AG08395 (cell line): ENCODE measurements around the gene OR10P1.
A peak's percentile ranks its signal among the peaks of the same experiment; 100 is the strongest.

Source experiments
- DNase-seq: peaks from one replicate; pipeline ENCODE4 v3.0.0; 2012; ENCODE audit warnings: mixed read lengths, low spot score

Gene OR10P1

GRCh38 chr12:55652352-55652751, 15.7 kb downstream of the OR10P1 start:
- DNase-seq: no peak

GRCh38 chr12:55653031-55653430, 16.3 kb downstream of the OR10P1 start:
- no peak for DNase-seq

- DNase-seq: no peak
These were observed 18.0 kb downstream of the OR10P1 start for GRCh38 chr12:55654511-55655214.

- DNase-seq: no peak
These were observed 20.5 kb downstream of the OR10P1 start for GRCh38 chr12:55657212-55657611.

- DNase-seq: no peak
These were observed 21.5 kb downstream of the OR10P1 start for GRCh38 chr12:55658212-55658611.

- DNase-seq: no peak
These were observed 22.1 kb downstream of the OR10P1 start for GRCh38 chr12:55658635-55659391.

GRCh38 chr12:55659486-55660385, 23.0 kb downstream of the OR10P1 start:
- DNase-seq: no peak

GRCh38 chr12:55663391-55663790, 26.7 kb downstream of the OR10P1 start:
- no peak for DNase-seq

GRCh38 chr12:55664826-55665225, 28.1 kb downstream of the OR10P1 start:
- DNase-seq: no peak

- DNase-seq: no peak
These were observed 29.8 kb downstream of the OR10P1 start for GRCh38 chr12:55666508-55666907.

- DNase-seq: no peak
These were observed 33.6 kb downstream of the OR10P1 start for GRCh38 chr12:55670276-55670675.

GRCh38 chr12:55671746-55672145, 35.1 kb downstream of the OR10P1 start:
- no peak for DNase-seq

- DNase-seq: no peak
These were observed 36.9 kb downstream of the OR10P1 start for GRCh38 chr12:55673638-55674037.

- no peak for DNase-seq
These were observed 39.0 kb downstream of the OR10P1 start for GRCh38 chr12:55675666-55676065.

- DNase-seq: no peak
These were observed 40.0 kb downstream of the OR10P1 start for GRCh38 chr12:55676707-55677106.

GRCh38 chr12:55679691-55680090, 43.0 kb downstream of the OR10P1 start:
- DNase-seq: no peak

- peak; percentile 56 for DNase-seq
These were observed 44.7 kb downstream of the OR10P1 start for GRCh38 chr12:55681142-55682077.

GRCh38 chr12:55682087-55682796, 45.5 kb downstream of the OR10P1 start:
- no peak for DNase-seq

- no peak for DNase-seq
These were observed 47.0 kb downstream of the OR10P1 start for GRCh38 chr12:55683676-55684075.

GRCh38 chr12:55684761-55685370, 48.2 kb downstream of the OR10P1 start:
- no peak for DNase-seq
